SU-DHL-6 (cell line): ENCODE data around the gene TPM3.
"Not testable (repeated sequence)": the region's sequence is repeated elsewhere in the genome, so short reads cannot be mapped to it uniquely, and the experiment has no call there.

ENCODE experiments used
- H2AFZ ChIP-seq: fragments of 200-600 bp; sonication (generic); 2 replicates; pipeline ENCODE4 v1.6.1; 2014; ENCODE audit warnings: low read depth, mild to moderate bottlenecking, moderate library complexity, mixed read lengths, antibody characterized with exemption, low read length; ENCODE audit not compliant: severe bottlenecking
- H3F3A ChIP-seq: fragments of 200-600 bp; shearing (Covaris generic); 2 replicates; pipeline ENCODE4 v1.6.0; 2016; ENCODE audit warnings: antibody characterized with exemption, mild to moderate bottlenecking; ENCODE audit not compliant: insufficient read depth
- H3K27ac ChIP-seq: fragments of 200-600 bp; sonication (generic); 2 replicates; pipeline ENCODE4 v1.5.1; 2016; ENCODE audit warnings: low read depth, mild to moderate bottlenecking, low read length, moderate library complexity, mixed read lengths
- H3K27me3 ChIP-seq: fragments of 200-600 bp; sonication (generic), shearing (Covaris generic); 2 replicates; pipeline ENCODE4 v1.6.0; 2014; ENCODE audit warnings: mild to moderate bottlenecking, low read length
- H3K36me3 ChIP-seq: fragments of 200-600 bp; sonication (generic); 2 replicates; pipeline ENCODE4 v1.6.1; 2014; ENCODE audit warnings: mild to moderate bottlenecking, low read length, mixed read lengths
- H3K4me2 ChIP-seq: fragments of 300-600, 200-600 bp; shearing (Covaris generic), sonication (generic); 2 replicates; pipeline ENCODE4 v1.6.0; 2014; ENCODE audit warnings: low read length, low read depth, mild to moderate bottlenecking; ENCODE audit not compliant: poor library complexity, severe bottlenecking
- H3K4me3 ChIP-seq: fragments of 200-600 bp; sonication (generic); 2 replicates; pipeline ENCODE4 v1.5.1; 2014; ENCODE audit warnings: antibody characterized with exemption, low read length, mild to moderate bottlenecking, mixed read lengths; ENCODE audit not compliant: insufficient read depth, poor library complexity, severe bottlenecking
- H3K79me2 ChIP-seq: fragments of 200-600 bp; sonication (generic); 2 replicates; pipeline ENCODE4 v1.6.1; 2014; ENCODE audit warnings: mild to moderate bottlenecking, low read length, moderate library complexity; ENCODE audit not compliant: insufficient read depth
- H3K9ac ChIP-seq: fragments of 200-600 bp; sonication (generic); 2 replicates; pipeline ENCODE4 v1.7.0; 2014; ENCODE audit warnings: mild to moderate bottlenecking, low read length
- H3K9me2 ChIP-seq: fragments of 200-600 bp; sonication (generic); replicated peaks from 2 replicates; pipeline ENCODE4 v1.6.1; 2014; ENCODE audit warnings: low read length; ENCODE audit not compliant: insufficient read depth
- H3K9me3 ChIP-seq: fragments of 200-600 bp; sonication (generic); 2 replicates; pipeline ENCODE4 v1.6.1; 2014; ENCODE audit warnings: low read length, mixed read lengths; ENCODE audit not compliant: insufficient read depth
- H4K20me1 ChIP-seq: fragments of 200-600 bp; sonication (generic); 2 replicates; pipeline ENCODE4 v1.6.1; 2014; ENCODE audit warnings: low read depth, mild to moderate bottlenecking, antibody characterized with exemption, low read length, moderate library complexity, mixed read lengths
- EZH2phosphoT487 ChIP-seq: fragments of 200-600 bp; sonication (generic), shearing (Covaris generic); conservative IDR thresholded peaks from 2 replicates; pipeline ENCODE4 v1.6.1; 2018; ENCODE audit warnings: mild to moderate bottlenecking, antibody characterized with exemption, low read length, moderate library complexity, mixed read lengths
- TF ChIP-seq, protein P1 (sequence below): fragments of 200-600 bp; sonication (generic); IDR thresholded peaks from one replicate; pipeline ENCODE4 v1.5.1; 2017; ENCODE audit warnings: antibody characterized with exemption, mild to moderate bottlenecking, low read length, moderate library complexity; ENCODE audit not compliant: insufficient read depth, poor library complexity, severe bottlenecking

The TPM3 gene

GRCh38 chr1:154133256-154133655 lies 58.6 kb downstream of the TPM3 start:
- Histone ChIP-seq H4K20me1 (no peaks in the 10 kb centered on the region), H2AFZ (no peak overlapping the region), H3K27me3 (no peaks in the 10 kb centered on the region), H3K79me2 (no peaks in the 10 kb centered on the region), H3K4me2 (no peak overlapping the region), H3K9me2 (no peaks in the 10 kb centered on the region), H3K36me3 (no peaks in the 10 kb centered on the region), H3K9me3 (no peaks in the 10 kb centered on the region), H3K9ac (no peak overlapping the region), H3K4me3 (no peak overlapping the region), H3K27ac (no peak overlapping the region), H3F3A (no peaks in the 10 kb centered on the region)
- TF ChIP-seq, protein P1, sequence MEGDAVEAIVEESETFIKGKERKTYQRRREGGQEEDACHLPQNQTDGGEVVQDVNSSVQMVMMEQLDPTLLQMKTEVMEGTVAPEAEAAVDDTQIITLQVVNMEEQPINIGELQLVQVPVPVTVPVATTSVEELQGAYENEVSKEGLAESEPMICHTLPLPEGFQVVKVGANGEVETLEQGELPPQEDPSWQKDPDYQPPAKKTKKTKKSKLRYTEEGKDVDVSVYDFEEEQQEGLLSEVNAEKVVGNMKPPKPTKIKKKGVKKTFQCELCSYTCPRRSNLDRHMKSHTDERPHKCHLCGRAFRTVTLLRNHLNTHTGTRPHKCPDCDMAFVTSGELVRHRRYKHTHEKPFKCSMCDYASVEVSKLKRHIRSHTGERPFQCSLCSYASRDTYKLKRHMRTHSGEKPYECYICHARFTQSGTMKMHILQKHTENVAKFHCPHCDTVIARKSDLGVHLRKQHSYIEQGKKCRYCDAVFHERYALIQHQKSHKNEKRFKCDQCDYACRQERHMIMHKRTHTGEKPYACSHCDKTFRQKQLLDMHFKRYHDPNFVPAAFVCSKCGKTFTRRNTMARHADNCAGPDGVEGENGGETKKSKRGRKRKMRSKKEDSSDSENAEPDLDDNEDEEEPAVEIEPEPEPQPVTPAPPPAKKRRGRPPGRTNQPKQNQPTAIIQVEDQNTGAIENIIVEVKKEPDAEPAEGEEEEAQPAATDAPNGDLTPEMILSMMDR: no peak
- no peak for TF ChIP-seq EZH2phosphoT487

- Histone ChIP-seq H3F3A (no peaks in the 10 kb centered on the region), H3K9me3 (no peaks in the 10 kb centered on the region), H3K4me2 (no peak overlapping the region), H3K9ac (no peak overlapping the region), H3K36me3 (no peaks in the 10 kb centered on the region), H4K20me1 (no peaks in the 10 kb centered on the region), H3K27me3 (no peaks in the 10 kb centered on the region), H3K9me2 (no peaks in the 10 kb centered on the region), H2AFZ (no peak overlapping the region), H3K79me2 (no peaks in the 10 kb centered on the region), H3K4me3 (no peak overlapping the region), H3K27ac (no peak overlapping the region)
- TF ChIP-seq, protein P1: no peak
- TF ChIP-seq EZH2phosphoT487: no peak
These were observed 62.4 kb downstream of the TPM3 start for GRCh38 chr1:154129391-154129970.

DNA sequence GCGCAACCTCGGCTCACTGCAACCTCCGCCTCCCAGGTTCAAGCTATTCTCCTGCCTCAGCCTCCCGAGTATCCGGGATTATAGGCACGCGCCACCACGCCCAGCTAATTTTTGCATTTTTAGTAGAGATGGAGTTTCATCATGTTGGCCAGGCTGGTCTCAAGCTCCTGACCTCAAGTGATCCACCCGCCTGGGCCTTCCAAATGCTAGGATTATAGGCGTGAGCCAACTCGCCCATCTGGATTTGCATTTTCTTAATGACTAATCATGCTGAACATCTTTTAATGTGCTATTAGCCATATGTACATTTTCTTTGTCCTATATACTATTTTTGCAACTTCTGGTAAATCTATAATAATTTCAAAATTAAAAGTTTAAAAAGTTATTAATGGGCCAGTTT lies 68.7 kb downstream of the TPM3 start:
- H3K4me3 ChIP-seq, H3K36me3 ChIP-seq, H3K9ac ChIP-seq, H3K9me3 ChIP-seq, H3F3A ChIP-seq, H3K27ac ChIP-seq, H3K27me3 ChIP-seq, H3K4me2 ChIP-seq, H2AFZ ChIP-seq, H3K9me2 ChIP-seq, H4K20me1 ChIP-seq, H3K79me2 ChIP-seq: not testable (repeated sequence)

GRCh38 chr1:154117642-154118041 lies 74.3 kb downstream of the TPM3 start:
- H3K36me3 ChIP-seq: no peaks in the 10 kb centered on the region
- no peaks in the 10 kb centered on the region for H3K27me3 ChIP-seq
- no peaks in the 10 kb centered on the region for H3F3A ChIP-seq
- no peak for TF ChIP-seq EZH2phosphoT487
- TF ChIP-seq, protein P1: no peak
- H2AFZ ChIP-seq: no peak overlapping the region
- H3K9ac ChIP-seq: no peak overlapping the region
- no peak overlapping the region for H3K27ac ChIP-seq
- H3K9me3 ChIP-seq: no peaks in the 10 kb centered on the region
- H3K79me2 ChIP-seq: no peaks in the 10 kb centered on the region
- H3K4me2 ChIP-seq: no peak overlapping the region
- H3K9me2 ChIP-seq: no peaks in the 10 kb centered on the region
- H3K4me3 ChIP-seq: no peak overlapping the region
- H4K20me1 ChIP-seq: no peaks in the 10 kb centered on the region
